ENCODE data around the gene ZBTB40. TPM values are rescaled to one million over a fixed set of nuclear protein-coding genes. Genes with fewer than 3 reads are reported as not detected.
A peak's percentile ranks its signal among the peaks of the same experiment; 100 is the strongest.

ZBTB40 gene
- total RNA-seq, 1 experiment from 2014 or later: 11.2 TPM

- DNase-seq: no peak
- Histone ChIP-seq H3K36me3 (no peaks in the 10 kb centered on the region), H3K27me3 (no peaks in the 10 kb centered on the region), H3K4me3 (no peak overlapping the region), H3K9me3 (peaks cover 3% of the 10 kb centered on the region; the same call in 1 of the 2 replicates)
Measured at GRCh38 chr1:22484706-22485345, 33.2 kb downstream of the ZBTB40 start.

GRCh38 chr1:22485431-22485830 is 33.8 kb downstream of the ZBTB40 start:
- Histone ChIP-seq H3K4me3 (no peak overlapping the region), H3K9me3 (peaks cover 3% of the 10 kb centered on the region; the same call in 1 of the 2 replicates), H3K36me3 (no peaks in the 10 kb centered on the region; the same call in 1 of the 2 replicates), H3K27me3 (no peaks in the 10 kb centered on the region)
- DNase-seq: no peak

GRCh38 chr1:22487781-22488180 is 36.1 kb downstream of the ZBTB40 start:
- peaks cover 11% of the 10 kb centered on the region for H3K36me3 ChIP-seq
- no peak overlapping the region for H3K4me3 ChIP-seq
- H3K9me3 ChIP-seq: peaks cover 3% of the 10 kb centered on the region; the same call in 1 of the 2 replicates
- DNase-seq: no peak
- no peaks in the 10 kb centered on the region for H3K27me3 ChIP-seq

- DNase-seq: no peak
- H3K36me3 ChIP-seq: peaks cover 17% of the 10 kb centered on the region
- H3K27me3 ChIP-seq: no peaks in the 10 kb centered on the region
Measured at GRCh38 chr1:22488319-22488718, 36.7 kb downstream of the ZBTB40 start.

GRCh38 chr1:22489278-22489677 is 37.6 kb downstream of the ZBTB40 start:
- Histone ChIP-seq H3K27me3 (no peaks in the 10 kb centered on the region), H3K9me3 (no peaks in the 10 kb centered on the region), H3K4me3 (no peak overlapping the region), H3K36me3 (peaks cover 17% of the 10 kb centered on the region)
- no peak for DNase-seq

More at GRCh38 chr1:22488319-22488718, 36.7 kb downstream of the ZBTB40 start:
- no peak overlapping the region for H3K4me3 ChIP-seq
- peaks cover 3% of the 10 kb centered on the region; the same call in 1 of the 2 replicates for H3K9me3 ChIP-seq

- peaks cover 17% of the 10 kb centered on the region for H3K36me3 ChIP-seq
- H3K27me3 ChIP-seq: no peaks in the 10 kb centered on the region
- DNase-seq: no peak
- no peak overlapping the region for H3K4me3 ChIP-seq
- no peaks in the 10 kb centered on the region for H3K9me3 ChIP-seq
Measured at GRCh38 chr1:22489823-22490222, 38.2 kb downstream of the ZBTB40 start.

GRCh38 chr1:22490309-22490708 is 38.7 kb downstream of the ZBTB40 start:
- H3K4me3 ChIP-seq: no peak overlapping the region
- DNase-seq: no peak
- H3K36me3 ChIP-seq: peaks cover 17% of the 10 kb centered on the region

GRCh38 chr1:22491995-22492715 is 40.5 kb downstream of the ZBTB40 start:
- Histone ChIP-seq H3K4me3 (no peak overlapping the region), H3K9me3 (no peaks in the 10 kb centered on the region), H3K27me3 (no peaks in the 10 kb centered on the region), H3K36me3 (peaks cover 18% of the 10 kb centered on the region)
- DNase-seq: no peak

More at GRCh38 chr1:22490309-22490708, 38.7 kb downstream of the ZBTB40 start:
- H3K9me3 ChIP-seq: no peaks in the 10 kb centered on the region
- H3K27me3 ChIP-seq: no peaks in the 10 kb centered on the region

- H3K36me3 ChIP-seq: peaks cover 23% of the 10 kb centered on the region
- H3K4me3 ChIP-seq: no peak overlapping the region
- H3K9me3 ChIP-seq: no peaks in the 10 kb centered on the region
- no peaks in the 10 kb centered on the region for H3K27me3 ChIP-seq
- no peak for DNase-seq
Measured at GRCh38 chr1:22494144-22494543, 42.5 kb downstream of the ZBTB40 start.

- no peak for DNase-seq
- peaks cover 23% of the 10 kb centered on the region for H3K36me3 ChIP-seq
- H3K4me3 ChIP-seq: no peak overlapping the region
- no peaks in the 10 kb centered on the region for H3K27me3 ChIP-seq
- H3K9me3 ChIP-seq: no peaks in the 10 kb centered on the region
Measured at GRCh38 chr1:22494943-22495579, 43.4 kb downstream of the ZBTB40 start.

GRCh38 chr1:22496536-22497160 is 45.0 kb downstream of the ZBTB40 start:
- H3K9me3 ChIP-seq: no peaks in the 10 kb centered on the region
- H3K27me3 ChIP-seq: no peaks in the 10 kb centered on the region
- no peak overlapping the region for H3K4me3 ChIP-seq
- H3K36me3 ChIP-seq: peaks cover 22% of the 10 kb centered on the region
- no peak for DNase-seq

GRCh38 chr1:22498463-22498862 is 46.8 kb downstream of the ZBTB40 start:
- DNase-seq: no peak

GRCh38 chr1:22500058-22500457 is 48.4 kb downstream of the ZBTB40 start:
- no peaks in the 10 kb centered on the region for H3K9me3 ChIP-seq
- no peaks in the 10 kb centered on the region for H3K27me3 ChIP-seq
- H3K36me3 ChIP-seq: peaks cover 6% of the 10 kb centered on the region
- no peak overlapping the region for H3K4me3 ChIP-seq
- no peak for DNase-seq

More at GRCh38 chr1:22498463-22498862, 46.8 kb downstream of the ZBTB40 start:
- no peaks in the 10 kb centered on the region for H3K9me3 ChIP-seq
- no peak overlapping the region for H3K4me3 ChIP-seq
- no peaks in the 10 kb centered on the region for H3K27me3 ChIP-seq
- H3K36me3 ChIP-seq: peaks cover 6% of the 10 kb centered on the region

GRCh38 chr1:22500471-22500870 is 48.8 kb downstream of the ZBTB40 start:
- Histone ChIP-seq H3K36me3 (peaks cover 6% of the 10 kb centered on the region), H3K4me3 (no peak overlapping the region), H3K9me3 (no peaks in the 10 kb centered on the region), H3K27me3 (no peaks in the 10 kb centered on the region)
- DNase-seq: peak; percentile 56

GRCh38 chr1:22502202-22502601 is 50.6 kb downstream of the ZBTB40 start:
- Histone ChIP-seq H3K36me3 (peaks cover 19% of the 10 kb centered on the region), H3K4me3 (no peak overlapping the region), H3K27me3 (no peaks in the 10 kb centered on the region), H3K9me3 (no peaks in the 10 kb centered on the region)
- no peak for DNase-seq

GRCh38 chr1:22503721-22504410 is 52.2 kb downstream of the ZBTB40 start:
- Histone ChIP-seq H3K4me3 (no peak overlapping the region), H3K27me3 (no peaks in the 10 kb centered on the region), H3K9me3 (no peaks in the 10 kb centered on the region), H3K36me3 (peaks cover 23% of the 10 kb centered on the region)
- no peak for DNase-seq

All from MG63 (cell line).